Measurements from ENCODE around the gene SF1. TPM values are rescaled to one million over a fixed set of nuclear protein-coding genes. Genes with fewer than 3 reads are reported as not detected.

SF1 gene
- total and polyA plus RNA-seq, 2 of the 4 experiments (the other 2 are of a cell fraction): 56.8 to 88.0 TPM

- dilution Hi-C loops (cut with HindIII; ENCODE audit: low sequenced_read_pairs, unreplicated experiment): no loop called here
- CTCF ChIA-PET: no interaction called here
- no CpG with 5 or more reads among the region's 9 CpGs for WGBS, 2 experiments (ENCODE audit: extremely low coverage in 2 of 2, insufficient read length in 1 of 2)
Measured at GRCh38 chr11:64805481-64805880, 27.1 kb upstream of the SF1 start.

More at GRCh38 chr11:64805481-64805880, 27.1 kb upstream of the SF1 start:
- Histone ChIP-seq H3K23ac (ENCODE audit: low read depth, low read length) (no peak overlapping the region), H3K9me1 (ENCODE audit: insufficient read depth, low read length) (peaks cover 21% of the 10 kb centered on the region), H3K4ac (ENCODE audit: low read depth, low read length) (no peak overlapping the region), H3K9ac (ENCODE audit: low read depth, low read length) (no peak overlapping the region), H3K27me3 (ENCODE audit: control insufficient read depth, insufficient read depth, low read length) (no peaks in the 10 kb centered on the region), H3K36me3 (ENCODE audit: control insufficient read depth, insufficient read depth, low read length) (peaks cover 25% of the 10 kb centered on the region), H3K4me1 (ENCODE audit: control insufficient read depth, insufficient read depth, low read length) (peaks cover 16% of the 10 kb centered on the region), H4K5ac (ENCODE audit: low read depth, low read length) (no peak overlapping the region), H3K9me3 (ENCODE audit: control insufficient read depth, insufficient read depth, low read length) (no peaks in the 10 kb centered on the region), H3K4me3 (ENCODE audit: insufficient read depth, low read depth, low read length) (no peak overlapping the region), H2AK5ac (ENCODE audit: low read depth, low read length) (no peak overlapping the region), H2AFZ (replicated peaks; ENCODE audit: low read length, poor library complexity) (no peak overlapping the region), H2BK20ac (ENCODE audit: low read depth, low read length) (no peak overlapping the region), H2BK120ac (ENCODE audit: low read depth, low read length) (no peak overlapping the region), H3K18ac (ENCODE audit: low read depth, low read length) (no peak overlapping the region), H3K4me2 (ENCODE audit: low read depth, low read length) (no peak overlapping the region), H2BK15ac (ENCODE audit: low read depth, low read length) (no peak overlapping the region), H3K56ac (ENCODE audit: extremely low read depth, insufficient read depth, low read length) (no peak overlapping the region), H2BK5ac (ENCODE audit: low read depth, low read length, poor library complexity, severe bottlenecking) (no peak overlapping the region), H4K20me1 (ENCODE audit: insufficient read depth, low read length) (no peaks in the 10 kb centered on the region), H3K79me1 (ENCODE audit: low read depth in 1 of 2, low read length in 2 of 2) (peaks cover 4 to 47% of the 10 kb centered on the region in 2 experiments; a peak in 3 of 4 replicates), H3K27ac (ENCODE audit: insufficient read depth, low read length) (no peak overlapping the region), H4K91ac (ENCODE audit: insufficient read depth, low read depth, low read length) (no peak overlapping the region), H4K8ac (ENCODE audit: low read depth in 2 of 2, low read length in 2 of 2) (no peak overlapping the region), H3K14ac (replicated peaks; ENCODE audit: low read depth, low read length) (no peak overlapping the region), H2AK9ac (replicated peaks; ENCODE audit: low read depth, low read length, poor library complexity) (no peak overlapping the region)
- in situ Hi-C loops (cut with MboI; ENCODE audit: low sequenced_read_pairs) (no loop called here), intact Hi-C loops (cut with micrococcal nuclease) (no loop called here)
- ATAC-seq (ENCODE audit: low read depth): no peak
- TF ChIP-seq MAFK (IDR thresholded peaks at IDR 0.05; ENCODE audit: low read depth, low read length) (no peak), CEBPB (IDR thresholded peaks at IDR 0.05; ENCODE audit: low read depth, low read length) (no peak), POLR2A (IDR thresholded peaks at IDR 0.05; ENCODE audit: low read depth, low read length) (no peak), MXI1 (IDR thresholded peaks at IDR 0.05; ENCODE audit: borderline replicate concordance, low read depth, low read length) (no peak), SMC3 (IDR thresholded peaks at IDR 0.05; ENCODE audit: low read depth, low read length) (no peak)
- TF ChIP-seq, protein P1, sequence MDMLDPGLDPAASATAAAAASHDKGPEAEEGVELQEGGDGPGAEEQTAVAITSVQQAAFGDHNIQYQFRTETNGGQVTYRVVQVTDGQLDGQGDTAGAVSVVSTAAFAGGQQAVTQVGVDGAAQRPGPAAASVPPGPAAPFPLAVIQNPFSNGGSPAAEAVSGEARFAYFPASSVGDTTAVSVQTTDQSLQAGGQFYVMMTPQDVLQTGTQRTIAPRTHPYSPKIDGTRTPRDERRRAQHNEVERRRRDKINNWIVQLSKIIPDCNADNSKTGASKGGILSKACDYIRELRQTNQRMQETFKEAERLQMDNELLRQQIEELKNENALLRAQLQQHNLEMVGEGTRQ (IDR thresholded peaks at IDR 0.05; ENCODE audit: low read depth, low read length): no peak
- POLR2A ChIA-PET (ENCODE audit: unreplicated experiment): no interaction called here
- BruUV-seq (replicated peaks): no TSS peak
- DNase-seq: no peak
